GM12872 (cell line): ENCODE results near the gene PIBF1.

Experiments used
- TF ChIP-seq, protein P1 (sequence below): IDR thresholded peaks from 3 replicates; pipeline ENCODE4 v1.5.1; 2011; ENCODE audit warnings: low read depth, mild to moderate bottlenecking, low read length, moderate library complexity; ENCODE audit not compliant: insufficient read depth

Gene PIBF1

GRCh38 chr13:72891423-72891822 is 109.5 kb downstream of the PIBF1 start:
- TF ChIP-seq, protein P1, sequence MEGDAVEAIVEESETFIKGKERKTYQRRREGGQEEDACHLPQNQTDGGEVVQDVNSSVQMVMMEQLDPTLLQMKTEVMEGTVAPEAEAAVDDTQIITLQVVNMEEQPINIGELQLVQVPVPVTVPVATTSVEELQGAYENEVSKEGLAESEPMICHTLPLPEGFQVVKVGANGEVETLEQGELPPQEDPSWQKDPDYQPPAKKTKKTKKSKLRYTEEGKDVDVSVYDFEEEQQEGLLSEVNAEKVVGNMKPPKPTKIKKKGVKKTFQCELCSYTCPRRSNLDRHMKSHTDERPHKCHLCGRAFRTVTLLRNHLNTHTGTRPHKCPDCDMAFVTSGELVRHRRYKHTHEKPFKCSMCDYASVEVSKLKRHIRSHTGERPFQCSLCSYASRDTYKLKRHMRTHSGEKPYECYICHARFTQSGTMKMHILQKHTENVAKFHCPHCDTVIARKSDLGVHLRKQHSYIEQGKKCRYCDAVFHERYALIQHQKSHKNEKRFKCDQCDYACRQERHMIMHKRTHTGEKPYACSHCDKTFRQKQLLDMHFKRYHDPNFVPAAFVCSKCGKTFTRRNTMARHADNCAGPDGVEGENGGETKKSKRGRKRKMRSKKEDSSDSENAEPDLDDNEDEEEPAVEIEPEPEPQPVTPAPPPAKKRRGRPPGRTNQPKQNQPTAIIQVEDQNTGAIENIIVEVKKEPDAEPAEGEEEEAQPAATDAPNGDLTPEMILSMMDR: no peak

GRCh38 chr13:72896869-72897268 is 114.9 kb downstream of the PIBF1 start:
- TF ChIP-seq, protein P1: no peak

GRCh38 chr13:72908416-72908815 is 126.5 kb downstream of the PIBF1 start:
- TF ChIP-seq, protein P1: no peak

DNA sequence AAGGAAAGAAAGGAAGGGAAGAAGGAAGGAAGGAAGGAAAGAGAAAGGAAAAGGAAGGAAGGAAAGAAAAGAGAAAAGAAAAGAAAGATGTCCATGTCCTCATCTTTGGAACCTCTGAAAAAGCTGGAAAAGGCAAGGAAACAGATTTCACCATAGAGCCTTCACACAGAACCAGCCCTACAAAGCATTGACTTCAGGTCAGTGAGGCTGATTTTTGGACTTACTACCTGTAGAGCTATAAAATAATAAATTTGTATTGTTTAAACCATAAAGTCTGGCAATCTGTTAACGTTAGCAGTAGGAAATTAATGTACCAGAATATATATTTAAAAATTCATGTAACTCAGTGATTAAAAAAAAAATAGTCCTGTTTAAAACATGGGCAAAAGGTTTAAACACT is 130.0 kb downstream of the PIBF1 start:
- TF ChIP-seq, protein P1: no peak

- TF ChIP-seq, protein P1: no peak
Measured at GRCh38 chr13:72920097-72920496, 138.2 kb downstream of the PIBF1 start.

- TF ChIP-seq, protein P1: no peak
Measured at GRCh38 chr13:72931311-72931710, 149.4 kb downstream of the PIBF1 start.

DNA sequence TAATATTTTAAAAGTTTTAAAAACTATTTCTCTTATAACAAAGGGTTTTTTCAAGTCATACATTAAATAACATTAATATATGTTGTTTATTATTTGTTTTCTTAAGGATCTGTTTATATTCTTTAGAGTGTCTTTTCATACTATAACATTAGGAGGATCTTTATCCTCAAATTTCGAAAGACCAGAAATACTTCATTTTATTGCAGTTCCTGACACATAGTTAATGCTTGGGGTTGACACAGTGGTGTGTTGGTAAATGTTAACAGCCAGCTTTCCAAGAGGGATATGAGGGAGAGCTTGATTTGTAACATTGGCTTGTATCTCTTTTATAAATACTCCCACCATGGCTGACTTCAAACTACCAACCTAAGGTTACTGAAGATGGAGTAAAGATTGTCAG is 150.3 kb downstream of the PIBF1 start:
- TF ChIP-seq, protein P1: no peak

DNA sequence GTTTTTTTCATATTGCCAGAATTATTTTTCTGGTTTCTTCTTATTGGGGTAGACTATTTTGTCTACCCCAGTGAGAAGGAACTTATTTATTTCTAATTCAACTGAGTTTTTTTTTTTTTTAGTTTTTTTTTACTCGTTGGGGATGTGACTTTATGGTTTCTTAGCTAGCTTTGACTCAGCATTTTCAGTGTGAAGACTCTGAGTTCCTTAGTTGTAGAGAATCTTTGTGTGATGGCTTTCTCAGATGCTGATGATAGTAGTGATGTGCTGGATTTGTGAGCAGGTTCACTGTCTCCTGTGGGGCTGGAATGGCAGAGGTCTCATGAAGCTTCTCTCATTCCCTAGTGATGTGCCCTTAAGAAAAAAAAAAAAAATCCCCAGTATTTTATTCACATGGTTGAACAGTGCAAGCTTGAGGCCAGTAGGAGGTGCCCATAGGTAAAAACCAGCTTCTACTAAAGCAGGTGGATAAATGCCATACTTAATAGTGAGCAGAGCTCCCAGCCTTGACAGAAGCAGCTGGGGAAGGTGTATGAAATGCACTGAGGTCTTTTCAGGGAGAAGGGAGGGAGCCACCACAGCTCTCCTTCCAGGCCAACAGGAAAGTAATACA is 170.7 kb downstream of the PIBF1 start:
- TF ChIP-seq, protein P1: no peak
